Stimulated activated memory B cell treated with anti-CD40 and anti-IgM and Interleukin-4, amounts not matched to agents 10 μg/mL and 1 μg/mL and 100 μg/mL, for 72 hours (primary cell): ENCODE results near the gene NEB.

Experiments used
- ATAC-seq: fragments of 150-1000 bp; cut with Tn5 transposase; 2 replicates; pipeline ENCODE4 v1.10.0; 2021
- H3K27ac Mint-ChIP-seq: one replicate; pipeline ENCODE4 v1.8.0; 2022; ENCODE audit warnings: mild to moderate bottlenecking, mixed read lengths
- H3K27me3 Mint-ChIP-seq: one replicate; pipeline ENCODE4 v1.8.0; 2022; ENCODE audit warnings: mixed read lengths
- H3K36me3 Mint-ChIP-seq: one replicate; pipeline ENCODE4 v1.8.0; 2022; ENCODE audit warnings: mixed read lengths
- H3K4me1 Mint-ChIP-seq: one replicate; pipeline ENCODE4 v1.8.0; 2022; ENCODE audit warnings: mixed read lengths
- H3K4me3 Mint-ChIP-seq: one replicate; pipeline ENCODE4 v1.8.0; 2022; ENCODE audit warnings: mild to moderate bottlenecking, moderate library complexity, mixed read lengths
- H3K9me3 Mint-ChIP-seq: one replicate; pipeline ENCODE4 v1.8.0; 2022; ENCODE audit warnings: mixed read lengths

The NEB gene

DNA sequence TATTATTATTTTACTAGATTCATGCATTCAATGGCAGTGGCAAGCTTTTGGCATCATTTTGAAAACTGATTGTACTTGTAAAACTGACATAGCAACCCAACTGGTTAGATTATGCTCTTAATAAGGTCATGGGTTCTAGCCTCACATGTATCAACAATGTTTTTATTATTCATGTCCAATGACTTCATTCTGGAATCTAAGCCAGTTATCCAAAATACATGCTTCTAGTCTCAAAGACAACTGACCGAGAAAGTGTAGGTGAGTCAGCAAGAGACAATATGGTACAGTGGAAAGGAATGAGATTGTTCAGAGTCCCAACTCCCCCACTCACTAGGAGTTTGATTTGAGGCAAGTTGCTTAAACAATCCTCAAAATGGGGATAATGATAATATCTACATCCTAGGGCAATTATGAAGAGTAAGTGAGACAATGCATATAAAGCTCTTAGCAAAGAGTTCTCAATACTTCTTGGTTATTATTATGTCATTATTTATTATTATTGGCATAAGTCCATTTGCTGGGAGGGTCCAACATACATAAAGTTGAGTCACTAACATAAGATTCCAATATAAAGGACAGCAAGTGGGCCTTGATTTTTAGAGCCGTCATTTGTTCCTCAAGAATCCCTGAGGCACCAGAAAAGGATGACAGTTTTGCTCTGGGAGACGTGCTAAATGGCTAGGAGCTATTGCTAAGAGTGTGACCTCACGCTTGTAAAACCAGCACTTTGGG is 99.4 kb downstream of the NEB start:
- Mint-ChIP-seq H3K9me3 (peaks cover 6% of the 10 kb centered on the region), H3K4me3 (no peak overlapping the region), H3K27me3 (no peaks in the 10 kb centered on the region), H3K4me1 (peaks cover 21% of the 10 kb centered on the region), H3K36me3 (peaks cover 6% of the 10 kb centered on the region), H3K27ac (peak overlapping the region; percentile 22)
- no peak for ATAC-seq

DNA sequence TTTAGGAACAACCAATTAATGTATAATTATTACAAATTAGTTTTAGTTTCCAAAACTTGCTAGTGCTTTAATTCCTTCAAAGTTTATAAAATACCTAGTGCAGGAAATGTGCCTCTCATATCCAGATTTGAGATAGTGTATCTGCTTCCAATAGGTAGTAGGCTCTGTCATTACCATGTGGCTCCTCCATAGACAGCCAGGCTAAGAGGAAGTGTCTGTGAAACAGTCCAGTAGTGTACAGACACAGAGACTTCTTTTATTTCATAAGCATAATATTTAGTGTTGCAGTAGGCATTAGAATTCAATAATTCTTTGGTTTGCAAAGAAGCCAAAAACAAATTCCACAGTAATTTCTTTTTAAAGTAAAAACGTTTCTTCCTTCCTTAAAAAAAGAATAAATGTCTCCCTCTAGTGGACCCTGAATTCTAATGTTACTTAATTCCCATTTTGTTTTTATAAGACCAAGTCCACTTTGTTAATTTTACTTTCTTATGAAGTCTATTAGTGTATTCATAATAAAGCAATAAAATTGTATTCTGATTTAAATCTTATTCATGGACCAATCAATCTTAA is 101.2 kb downstream of the NEB start:
- peaks cover 6% of the 10 kb centered on the region for H3K9me3 Mint-ChIP-seq
- ATAC-seq = no peak
- H3K4me1 Mint-ChIP-seq = peaks cover 14% of the 10 kb centered on the region
- no peak overlapping the region for H3K27ac Mint-ChIP-seq
- H3K4me3 Mint-ChIP-seq = no peak overlapping the region
- no peaks in the 10 kb centered on the region for H3K27me3 Mint-ChIP-seq
- H3K36me3 Mint-ChIP-seq = peaks cover 6% of the 10 kb centered on the region

DNA sequence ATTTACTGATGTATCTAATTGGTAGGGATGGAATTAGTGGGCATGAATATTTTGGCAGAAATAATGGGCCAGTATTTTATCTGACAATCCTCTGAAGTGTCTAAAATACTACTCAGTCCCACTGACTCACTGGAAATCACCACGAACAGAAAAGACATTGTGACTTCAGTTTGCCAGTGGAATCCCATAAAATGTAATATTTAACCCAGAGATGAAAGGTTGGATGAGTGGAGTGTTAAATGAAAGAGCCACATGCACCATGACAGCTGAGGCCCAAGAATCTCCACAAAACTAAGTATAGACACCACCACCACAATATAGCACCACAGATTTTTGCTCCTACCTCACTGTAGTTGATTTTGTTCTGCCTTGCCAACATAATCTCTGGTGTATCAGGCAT is 103.9 kb downstream of the NEB start:
- Mint-ChIP-seq H3K9me3 (peaks cover 6% of the 10 kb centered on the region), H3K4me3 (no peak overlapping the region), H3K27ac (no peak overlapping the region), H3K4me1 (no peaks in the 10 kb centered on the region), H3K27me3 (no peaks in the 10 kb centered on the region), H3K36me3 (peaks cover 13% of the 10 kb centered on the region)
- ATAC-seq = no peak

DNA sequence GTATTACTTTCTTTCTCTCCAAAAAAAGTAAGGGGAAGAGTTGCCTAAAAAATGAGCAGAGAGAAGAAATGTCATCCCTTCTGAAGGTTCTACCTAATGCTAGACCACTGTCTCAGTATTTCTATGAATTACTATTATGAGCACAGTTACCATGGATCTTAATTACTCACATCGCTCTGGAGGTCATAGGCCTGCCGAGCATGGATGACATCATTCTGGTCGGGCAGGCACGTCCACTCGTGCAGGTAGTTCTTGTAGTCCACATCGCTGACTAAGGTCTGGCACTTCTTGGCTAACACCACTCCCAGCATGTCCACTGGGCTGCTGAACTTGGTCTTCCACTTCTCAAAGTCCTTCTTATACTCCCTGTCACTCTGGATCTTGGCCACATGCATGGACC is 106.9 kb downstream of the NEB start:
- H3K4me1 Mint-ChIP-seq = no peaks in the 10 kb centered on the region
- H3K9me3 Mint-ChIP-seq = no peaks in the 10 kb centered on the region

DNA sequence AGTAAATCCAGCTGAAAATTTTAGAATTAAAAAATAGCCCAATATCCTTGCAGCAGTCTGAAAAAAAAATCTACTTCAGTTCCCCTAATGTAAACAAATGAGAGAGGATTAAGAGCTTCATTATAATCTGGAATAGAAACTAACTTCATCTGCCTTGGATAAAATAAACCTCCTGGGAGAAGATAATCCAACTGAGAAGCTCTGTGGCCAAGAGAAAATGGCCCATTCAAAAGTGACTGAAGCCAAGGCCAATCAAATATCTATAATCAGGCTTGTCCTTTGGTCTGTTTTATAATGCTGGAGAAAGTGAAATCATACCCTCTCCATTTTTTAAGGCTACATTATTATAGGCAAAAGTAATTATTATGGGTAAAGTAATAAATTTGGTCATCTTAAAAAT is 110.0 kb downstream of the NEB start:
- Mint-ChIP-seq H3K36me3 (peaks cover 6% of the 10 kb centered on the region), H3K27ac (no peak overlapping the region), H3K4me3 (no peak overlapping the region), H3K27me3 (no peaks in the 10 kb centered on the region), H3K4me1 (no peaks in the 10 kb centered on the region), H3K9me3 (no peaks in the 10 kb centered on the region)
- ATAC-seq = no peak

More for the DNA sequence above, 106.9 kb downstream of the NEB start:
- Mint-ChIP-seq H3K27me3 (no peaks in the 10 kb centered on the region), H3K36me3 (peaks cover 6% of the 10 kb centered on the region), H3K4me3 (no peak overlapping the region), H3K27ac (no peak overlapping the region)
- no peak for ATAC-seq

DNA sequence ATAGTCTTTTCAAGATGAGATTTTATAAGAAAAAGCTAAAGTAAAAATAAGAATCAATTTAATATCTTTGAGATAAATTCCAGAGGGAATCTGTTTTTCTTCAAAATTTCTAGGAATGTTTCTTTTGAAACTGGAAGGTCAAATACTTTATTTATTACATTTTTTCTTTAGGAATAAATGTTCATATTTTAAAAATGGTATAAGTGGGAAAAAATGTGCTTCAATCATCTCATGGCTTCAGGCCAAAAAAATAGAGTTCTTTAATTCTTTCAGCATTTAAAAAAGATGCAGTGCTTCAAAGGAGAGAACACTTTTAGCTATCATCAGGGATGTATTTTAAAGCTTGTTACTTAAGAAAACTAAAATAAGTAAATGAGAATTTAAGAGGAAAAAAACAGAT is 110.6 kb downstream of the NEB start:
- ATAC-seq = no peak
- Mint-ChIP-seq H3K27ac (no peak overlapping the region), H3K9me3 (no peaks in the 10 kb centered on the region), H3K36me3 (peaks cover 6% of the 10 kb centered on the region), H3K4me1 (no peaks in the 10 kb centered on the region), H3K4me3 (no peak overlapping the region), H3K27me3 (no peaks in the 10 kb centered on the region)

DNA sequence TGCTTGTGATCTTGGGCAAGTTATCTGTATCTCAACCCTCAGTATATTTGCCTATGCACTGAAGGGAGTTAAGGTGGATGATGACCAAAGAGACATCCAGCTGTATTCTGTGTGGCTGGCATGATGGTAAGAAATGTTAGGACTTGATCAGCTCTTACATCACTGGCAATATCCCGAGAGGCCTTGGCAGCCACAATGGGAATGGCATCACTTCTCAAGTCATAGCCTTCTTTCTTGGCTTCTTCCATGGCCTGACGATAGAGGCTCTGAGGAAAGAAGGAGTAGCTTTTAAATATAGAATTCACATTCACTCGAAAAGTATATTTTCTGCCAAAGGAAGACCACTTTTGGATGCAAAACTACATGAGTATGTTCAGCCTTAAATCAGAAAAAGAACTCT is 113.5 kb downstream of the NEB start:
- Mint-ChIP-seq H3K27me3 (no peaks in the 10 kb centered on the region), H3K36me3 (no peaks in the 10 kb centered on the region), H3K9me3 (no peaks in the 10 kb centered on the region), H3K4me1 (no peaks in the 10 kb centered on the region), H3K27ac (no peak overlapping the region), H3K4me3 (no peak overlapping the region)
- no peak for ATAC-seq

DNA sequence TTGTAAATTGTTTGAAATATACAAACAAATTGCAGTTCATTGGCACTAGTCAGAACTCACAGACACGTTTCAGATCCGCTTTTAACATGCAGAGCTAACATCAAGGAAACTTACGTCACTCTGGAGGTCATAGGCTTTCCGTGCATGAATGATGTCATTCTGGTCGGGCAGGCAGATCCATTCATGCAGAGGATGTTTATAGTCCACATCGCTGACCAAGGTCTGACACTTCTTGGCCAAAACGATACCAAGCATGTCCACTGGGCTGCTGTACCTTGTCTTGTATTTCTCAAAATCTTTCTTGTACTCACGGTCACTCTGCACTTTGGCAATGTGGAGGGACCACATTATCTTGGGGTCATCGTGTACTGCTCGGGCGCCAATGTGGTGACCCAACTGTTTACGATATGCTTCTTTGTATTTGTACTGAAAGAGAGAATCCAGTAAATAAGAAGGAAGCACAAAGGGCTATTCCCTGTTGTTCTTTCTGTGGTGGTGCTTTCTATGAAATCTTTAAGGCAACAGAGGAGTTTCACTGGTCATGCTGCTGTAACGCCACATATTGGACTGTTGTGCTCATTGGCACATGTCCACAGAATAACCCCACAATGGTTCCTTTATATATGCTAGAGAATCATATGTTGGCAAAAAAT is 114.8 kb downstream of the NEB start:
- no peaks in the 10 kb centered on the region for H3K27me3 Mint-ChIP-seq
- H3K27ac Mint-ChIP-seq = no peak overlapping the region
- H3K9me3 Mint-ChIP-seq = no peaks in the 10 kb centered on the region
- no peak overlapping the region for H3K4me3 Mint-ChIP-seq
- H3K36me3 Mint-ChIP-seq = peaks cover 1% of the 10 kb centered on the region
- no peak for ATAC-seq
- H3K4me1 Mint-ChIP-seq = no peaks in the 10 kb centered on the region

DNA sequence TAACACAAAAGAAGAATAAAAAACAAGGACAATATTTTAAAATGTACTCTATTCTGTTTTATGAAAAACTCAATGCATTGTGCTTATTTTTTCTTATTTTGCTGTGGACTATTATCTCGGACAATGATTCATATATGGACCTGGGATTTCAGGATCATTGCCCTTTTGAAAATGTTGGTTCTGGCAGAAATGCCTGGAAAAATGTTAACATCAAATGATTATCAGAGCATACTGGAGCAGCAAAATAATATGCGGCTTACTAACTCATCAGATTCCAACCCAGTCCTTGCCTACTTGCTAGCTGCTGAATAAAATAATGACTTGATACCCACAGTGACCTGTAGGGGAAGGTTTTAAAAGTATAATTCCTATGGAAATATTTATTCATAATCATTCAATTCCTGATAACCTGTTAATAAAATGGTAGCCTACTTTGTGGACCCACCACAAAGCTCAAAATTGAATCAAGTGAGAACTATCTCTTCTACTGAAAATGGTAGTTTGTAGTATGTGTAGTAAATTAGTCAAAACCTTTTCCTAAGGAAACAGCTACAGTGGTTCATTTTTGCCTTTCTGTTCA is 117.4 kb downstream of the NEB start:
- no peak overlapping the region for H3K27ac Mint-ChIP-seq
- peaks cover 11% of the 10 kb centered on the region for H3K36me3 Mint-ChIP-seq
- no peaks in the 10 kb centered on the region for H3K27me3 Mint-ChIP-seq
- peaks cover 6% of the 10 kb centered on the region for H3K4me1 Mint-ChIP-seq
- peaks cover 3% of the 10 kb centered on the region for H3K9me3 Mint-ChIP-seq
- no peak overlapping the region for H3K4me3 Mint-ChIP-seq
- no peak for ATAC-seq

DNA sequence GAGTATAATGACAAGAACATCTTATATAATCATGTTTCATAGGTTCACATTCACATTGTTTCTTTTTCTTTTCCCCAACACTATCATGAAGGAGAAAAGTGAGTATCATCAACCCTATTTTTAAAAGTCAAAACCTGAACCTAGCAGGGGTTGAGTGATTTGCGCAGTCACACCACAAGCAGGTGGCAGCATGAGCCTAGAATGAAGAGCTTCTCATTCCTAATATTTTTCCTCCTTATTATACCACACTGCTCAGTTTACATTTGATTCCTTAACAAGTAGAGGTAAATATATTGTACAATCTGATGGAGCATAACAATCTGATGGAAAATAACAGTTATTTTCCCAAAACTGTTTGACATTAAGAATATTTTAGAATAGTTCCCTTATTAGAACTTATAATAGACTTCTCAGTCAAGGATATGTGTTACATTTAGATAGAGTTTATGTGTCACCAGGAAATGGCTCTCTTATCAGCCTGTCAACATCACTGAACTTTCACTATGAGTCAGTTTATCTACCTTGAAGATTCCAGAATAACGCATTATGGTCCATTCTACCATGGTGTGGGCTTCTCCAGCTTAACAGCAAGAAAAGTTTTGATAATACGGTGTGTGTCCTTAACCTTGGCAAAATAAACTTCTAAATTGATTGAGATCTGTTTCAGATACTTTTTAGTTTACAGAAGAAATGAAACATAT is 119.5 kb downstream of the NEB start:
- Mint-ChIP-seq H3K36me3 (peaks cover 11% of the 10 kb centered on the region), H3K4me3 (no peak overlapping the region), H3K9me3 (peaks cover 3% of the 10 kb centered on the region), H3K4me1 (peaks cover 6% of the 10 kb centered on the region), H3K27me3 (no peaks in the 10 kb centered on the region), H3K27ac (no peak overlapping the region)
- ATAC-seq = no peak

DNA sequence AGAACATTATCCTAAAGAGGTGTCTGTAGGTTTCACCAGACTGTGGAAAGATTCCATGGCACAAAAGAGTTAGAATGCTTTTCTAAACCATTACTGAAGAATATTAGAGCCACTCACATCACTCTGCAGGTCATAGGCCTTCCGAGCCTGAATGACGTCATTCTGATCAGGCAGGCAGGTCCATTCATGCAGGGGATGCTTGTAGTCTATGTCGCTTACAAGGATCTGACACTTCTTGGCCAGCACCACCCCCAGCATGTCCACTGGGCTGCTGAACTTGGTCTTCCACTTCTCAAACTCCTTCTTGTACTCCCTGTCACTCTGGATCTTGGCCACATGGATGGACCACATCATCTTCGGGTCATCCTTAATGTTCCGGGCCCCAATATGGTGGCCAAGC is 120.1 kb downstream of the NEB start:
- Mint-ChIP-seq H3K27ac (no peak overlapping the region), H3K4me3 (no peak overlapping the region), H3K36me3 (peaks cover 11% of the 10 kb centered on the region), H3K9me3 (peaks cover 3% of the 10 kb centered on the region), H3K27me3 (no peaks in the 10 kb centered on the region), H3K4me1 (peaks cover 6% of the 10 kb centered on the region)
- no peak for ATAC-seq

DNA sequence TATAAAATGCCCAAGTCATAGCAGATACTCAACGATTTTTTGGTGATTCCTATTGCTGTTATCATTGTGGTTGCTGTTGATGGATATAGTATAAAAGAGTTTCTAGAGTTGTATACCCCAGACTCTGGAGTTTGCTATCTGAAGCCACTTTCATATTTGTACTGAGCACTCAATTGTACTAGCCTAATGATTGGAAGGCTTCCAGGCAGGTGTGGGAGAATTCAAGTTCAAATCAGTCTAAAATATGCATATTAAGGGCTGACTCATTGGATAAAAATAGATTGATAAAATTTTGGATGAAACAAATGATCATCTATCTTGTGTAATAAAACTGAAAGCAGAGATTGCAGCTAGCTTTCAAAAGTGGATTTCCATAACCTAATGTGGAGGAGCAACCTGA is 122.9 kb downstream of the NEB start:
- H3K4me1 Mint-ChIP-seq = peaks cover 6% of the 10 kb centered on the region
- no peak for ATAC-seq
- no peaks in the 10 kb centered on the region for H3K27me3 Mint-ChIP-seq
- H3K9me3 Mint-ChIP-seq = peaks cover 3% of the 10 kb centered on the region
- H3K36me3 Mint-ChIP-seq = peaks cover 11% of the 10 kb centered on the region
- no peak overlapping the region for H3K4me3 Mint-ChIP-seq
- H3K27ac Mint-ChIP-seq = no peak overlapping the region

DNA sequence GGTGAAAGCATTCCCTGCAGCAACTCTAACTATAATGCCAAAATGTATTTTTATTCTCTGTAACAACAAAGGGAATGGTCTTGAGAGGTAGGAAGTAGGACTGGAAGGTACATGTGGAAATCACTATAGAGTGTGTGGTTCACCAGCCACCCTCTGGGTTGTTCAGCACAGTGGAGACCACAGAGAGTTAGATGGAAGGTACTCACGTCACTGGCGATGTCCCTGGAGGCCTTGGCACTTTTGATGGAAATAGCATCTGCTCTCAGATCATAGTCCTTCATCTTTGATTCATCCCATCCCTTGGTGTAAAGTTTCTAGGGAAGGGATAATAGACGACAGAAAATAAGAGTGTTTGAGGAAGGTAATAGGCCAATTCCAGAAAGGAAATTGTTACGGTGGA is 124.0 kb downstream of the NEB start:
- Mint-ChIP-seq H3K27ac (no peak overlapping the region), H3K4me3 (no peak overlapping the region), H3K9me3 (peaks cover 3% of the 10 kb centered on the region), H3K36me3 (peaks cover 11% of the 10 kb centered on the region), H3K4me1 (peaks cover 6% of the 10 kb centered on the region), H3K27me3 (no peaks in the 10 kb centered on the region)
- no peak for ATAC-seq

DNA sequence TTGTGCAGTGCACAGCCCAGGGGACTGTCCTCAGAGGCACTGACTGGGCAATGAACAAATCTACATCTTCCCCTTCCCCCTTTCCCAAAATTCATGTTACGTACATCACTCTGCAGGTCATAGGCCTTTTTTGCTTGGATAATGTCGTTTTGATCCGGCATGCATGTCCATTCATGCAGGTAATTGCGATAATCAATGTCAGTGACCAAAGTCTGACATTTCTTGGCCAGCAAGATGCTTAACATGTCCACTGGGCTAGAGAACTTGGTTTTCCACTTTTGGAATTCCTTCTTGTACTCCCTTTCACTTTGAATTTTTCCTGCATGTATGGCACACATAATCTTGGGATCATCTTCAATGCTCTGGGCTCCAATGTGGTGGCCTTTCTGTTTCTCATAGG is 124.6 kb downstream of the NEB start:
- H3K9me3 Mint-ChIP-seq = peaks cover 3% of the 10 kb centered on the region
- H3K36me3 Mint-ChIP-seq = peaks cover 11% of the 10 kb centered on the region

More for the DNA sequence above, 124.6 kb downstream of the NEB start:
- Mint-ChIP-seq H3K27me3 (no peaks in the 10 kb centered on the region), H3K27ac (no peak overlapping the region), H3K4me3 (no peak overlapping the region), H3K4me1 (peaks cover 6% of the 10 kb centered on the region)
- no peak for ATAC-seq
